Measurements from ENCODE around the gene STIM1.

Gene STIM1

DNA sequence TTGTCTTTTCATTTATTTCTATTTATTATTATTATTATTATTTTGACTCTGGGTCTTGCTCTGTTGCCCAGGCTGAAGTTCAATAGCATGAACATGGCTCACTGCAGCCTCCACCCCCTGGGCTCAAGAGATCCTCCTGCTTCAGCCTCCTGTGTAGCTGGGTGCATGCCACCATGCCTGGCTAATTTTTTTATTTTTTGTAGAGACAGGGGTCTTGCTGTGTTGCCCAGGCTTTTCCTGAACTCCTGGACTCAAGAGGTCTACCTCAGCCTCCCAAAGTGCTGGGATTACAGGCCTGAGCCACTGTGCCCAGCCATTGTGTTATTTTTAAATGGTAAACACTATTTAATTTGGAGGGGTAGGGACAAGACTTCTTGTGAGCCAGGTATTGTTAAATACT is 215.9 kb downstream of the STIM1 start:
- Histone ChIP-seq H3K27ac (replicated peaks) (no peak overlapping the region), H3K4me3 (replicated peaks; ENCODE audit: insufficient read depth, low read length) (no peak overlapping the region), H3K27me3 (ENCODE audit: insufficient read depth, poor library complexity, severe bottlenecking) (no peaks in the 10 kb centered on the region)
- no peak for DNase-seq (ENCODE audit: low read depth in 1 of 2, low spot score in 1 of 2)
- TF ChIP-seq GABPA (IDR thresholded peaks at IDR 0.05; ENCODE audit: low read depth) (no peak), CTCF (IDR thresholded peaks at IDR 0.05; ENCODE audit: insufficient read depth, low read length) (no peak), REST (IDR thresholded peaks at IDR 0.05; ENCODE audit: insufficient replicate concordance, low read depth) (no peak), POLR2AphosphoS5 (IDR thresholded peaks at IDR 0.05; ENCODE audit: low read depth) (no peak), SPI1 (IDR thresholded peaks at IDR 0.05; ENCODE audit: borderline replicate concordance, low read depth) (no peak)

- TF ChIP-seq SPI1 (IDR thresholded peaks at IDR 0.05; ENCODE audit: borderline replicate concordance, low read depth): no peak
- TF ChIP-seq CTCF (IDR thresholded peaks at IDR 0.05; ENCODE audit: insufficient read depth, low read length): no peak
- no peak for TF ChIP-seq POLR2AphosphoS5 (IDR thresholded peaks at IDR 0.05; ENCODE audit: low read depth)
- no peak for TF ChIP-seq GABPA (IDR thresholded peaks at IDR 0.05; ENCODE audit: low read depth)
- TF ChIP-seq REST (IDR thresholded peaks at IDR 0.05; ENCODE audit: insufficient replicate concordance, low read depth): no peak
- H3K27ac ChIP-seq (replicated peaks): no peak overlapping the region
- peak in 1 of 2 experiments; percentile 26 for DNase-seq (ENCODE audit: low read depth in 1 of 2, low spot score in 1 of 2)
Measured at GRCh38 chr11:4071914-4072313, 216.4 kb downstream of the STIM1 start.

DNA sequence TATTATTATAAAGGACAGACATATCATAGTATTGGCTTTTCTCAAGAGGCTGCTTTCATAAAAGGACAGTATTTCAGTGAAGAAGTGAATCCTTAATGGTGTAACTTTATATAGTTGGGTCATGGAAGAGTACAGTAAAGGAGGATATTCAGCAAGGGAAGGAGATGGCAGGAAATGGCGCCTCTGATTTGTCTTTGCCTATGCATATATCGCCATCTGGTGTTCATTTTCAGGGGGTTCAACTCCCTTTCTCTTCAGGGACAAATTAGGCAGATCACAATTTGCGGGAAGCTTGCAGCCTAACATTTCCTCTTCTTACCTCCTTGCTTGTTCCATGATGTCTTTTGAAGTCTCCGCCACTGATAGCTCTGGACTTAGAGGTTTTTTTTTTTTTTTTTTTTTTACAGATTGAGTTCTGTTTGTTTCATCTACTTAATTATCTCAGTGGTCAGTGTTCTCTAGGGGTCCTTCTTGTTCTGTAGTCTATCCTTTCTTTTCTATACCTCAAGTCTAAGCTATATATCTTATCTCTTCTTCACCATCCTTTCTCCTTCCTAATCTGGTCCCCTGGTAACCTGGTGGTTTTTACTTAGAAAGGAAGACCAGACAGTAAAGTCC is 217.3 kb downstream of the STIM1 start:
- TF ChIP-seq GABPA (IDR thresholded peaks at IDR 0.05; ENCODE audit: low read depth): no peak
- peak; percentile 78 for TF ChIP-seq CTCF (IDR thresholded peaks at IDR 0.05; ENCODE audit: insufficient read depth, low read length)
- no peak; the same call in 1 of the 2 replicates for TF ChIP-seq SPI1 (IDR thresholded peaks at IDR 0.05; ENCODE audit: borderline replicate concordance, low read depth)
- Histone ChIP-seq H3K27ac (replicated peaks) (no peak overlapping the region), H3K27me3 (ENCODE audit: insufficient read depth, poor library complexity, severe bottlenecking) (no peaks in the 10 kb centered on the region), H3K4me3 (replicated peaks; ENCODE audit: insufficient read depth, low read length) (no peak overlapping the region)
- peak in 1 of 2 experiments; percentile 76 for DNase-seq (ENCODE audit: low read depth in 1 of 2, low spot score in 1 of 2)

More at GRCh38 chr11:4071914-4072313, 216.4 kb downstream of the STIM1 start:
- H3K27me3 ChIP-seq (ENCODE audit: insufficient read depth, poor library complexity, severe bottlenecking): no peaks in the 10 kb centered on the region
- no peak overlapping the region for H3K4me3 ChIP-seq (replicated peaks; ENCODE audit: insufficient read depth, low read length)

DNA sequence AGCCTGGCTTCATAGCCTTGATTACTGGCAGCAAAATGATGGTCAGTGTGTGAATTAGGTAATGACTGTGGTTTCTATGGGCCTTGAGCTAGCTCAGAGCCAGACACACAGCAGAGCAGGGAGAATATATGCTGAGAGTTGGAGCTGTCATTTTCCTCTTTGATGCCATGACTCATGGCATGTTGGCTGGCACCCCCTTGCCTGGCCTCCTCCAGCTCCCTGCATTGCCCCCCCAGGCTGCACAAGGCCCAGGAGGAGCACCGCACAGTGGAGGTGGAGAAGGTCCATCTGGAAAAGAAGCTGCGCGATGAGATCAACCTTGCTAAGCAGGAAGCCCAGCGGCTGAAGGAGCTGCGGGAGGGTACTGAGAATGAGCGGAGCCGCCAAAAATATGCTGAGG is 218.8 kb downstream of the STIM1 start:
- Histone ChIP-seq H3K27ac (replicated peaks) (no peak overlapping the region), H3K27me3 (ENCODE audit: insufficient read depth, poor library complexity, severe bottlenecking) (no peaks in the 10 kb centered on the region), H3K4me3 (replicated peaks; ENCODE audit: insufficient read depth, low read length) (no peak overlapping the region)
- no peak for TF ChIP-seq SPI1 (IDR thresholded peaks at IDR 0.05; ENCODE audit: borderline replicate concordance, low read depth)
- TF ChIP-seq REST (IDR thresholded peaks at IDR 0.05; ENCODE audit: insufficient replicate concordance, low read depth): no peak
- TF ChIP-seq GABPA (IDR thresholded peaks at IDR 0.05; ENCODE audit: low read depth): no peak
- TF ChIP-seq CTCF (IDR thresholded peaks at IDR 0.05; ENCODE audit: insufficient read depth, low read length): no peak
- no peak for TF ChIP-seq POLR2AphosphoS5 (IDR thresholded peaks at IDR 0.05; ENCODE audit: low read depth)
- DNase-seq (ENCODE audit: low read depth in 1 of 2, low spot score in 1 of 2): no peak

Measured in HL-60 (cell line).